ENCODE measurements around the gene SPRY2.
A peak's percentile ranks its signal among the peaks of the same experiment; 100 is the strongest.
"Not testable (repeated sequence)": the region's sequence is repeated elsewhere in the genome, so short reads cannot be mapped to it uniquely, and the experiment has no call there.

Gene SPRY2

DNA sequence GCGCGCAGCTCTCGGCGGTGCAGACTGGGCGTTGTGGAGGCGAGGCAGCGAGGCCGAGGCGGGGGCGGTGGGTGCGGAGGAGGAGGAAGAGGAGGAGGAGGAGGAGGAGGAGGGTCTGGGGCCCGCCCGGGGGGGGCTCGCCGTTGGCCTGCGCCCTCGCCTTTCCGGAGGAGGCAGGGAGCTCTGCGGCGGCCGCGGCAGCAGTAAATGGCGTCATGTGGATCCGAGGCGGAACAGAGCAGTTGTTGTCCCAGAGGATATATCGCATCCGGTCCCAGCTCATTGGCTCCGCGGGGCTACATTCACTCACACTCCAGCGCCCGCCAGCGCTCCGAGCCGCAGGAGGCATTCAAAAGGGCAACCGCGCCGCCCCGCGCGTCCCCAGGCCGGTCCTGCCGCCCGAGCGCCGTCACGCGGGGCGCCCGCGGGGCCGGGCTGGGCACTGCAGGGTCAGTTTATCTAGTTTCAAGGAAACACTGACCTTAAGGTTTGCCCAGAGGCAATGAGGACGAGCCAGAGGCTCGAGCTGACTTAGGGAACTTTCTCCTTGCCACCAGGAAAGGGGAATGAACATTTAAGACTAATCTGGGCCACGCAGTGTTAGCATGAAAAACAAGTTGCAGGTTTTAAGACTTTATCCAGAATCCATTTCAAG is at the start of gene SPRY2:
Gene SPRY2, minus strand, starts transcription at position 26 of the 655 bp plus-strand sequence. CDS start 3,421 bp downstream, outside the sequence.
- peak; percentile 40 for DNase-seq

DNA sequence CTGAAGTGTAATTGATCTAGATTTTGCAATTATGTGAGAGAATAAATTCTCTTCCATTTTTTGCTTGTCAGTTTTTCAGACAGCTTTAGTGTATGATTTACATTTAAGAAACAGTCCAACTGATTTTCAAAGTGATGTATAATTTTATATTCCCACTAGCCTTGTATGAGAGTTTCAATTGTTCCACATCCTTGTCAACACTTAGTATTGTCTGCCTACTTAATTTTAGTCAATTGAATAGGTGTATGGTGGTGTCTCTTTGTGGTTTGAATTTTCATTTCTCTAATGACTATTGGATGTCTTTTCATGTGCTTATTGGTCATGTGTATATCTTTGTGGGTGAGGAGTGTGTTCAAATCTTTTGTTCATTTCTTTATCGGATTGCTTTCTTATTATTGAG is 49.4 kb upstream of the SPRY2 start:
- DNase-seq: no peak

- DNase-seq: no peak
Observed at GRCh38 chr13:80389073-80390038, 48.4 kb upstream of the SPRY2 start.

DNA sequence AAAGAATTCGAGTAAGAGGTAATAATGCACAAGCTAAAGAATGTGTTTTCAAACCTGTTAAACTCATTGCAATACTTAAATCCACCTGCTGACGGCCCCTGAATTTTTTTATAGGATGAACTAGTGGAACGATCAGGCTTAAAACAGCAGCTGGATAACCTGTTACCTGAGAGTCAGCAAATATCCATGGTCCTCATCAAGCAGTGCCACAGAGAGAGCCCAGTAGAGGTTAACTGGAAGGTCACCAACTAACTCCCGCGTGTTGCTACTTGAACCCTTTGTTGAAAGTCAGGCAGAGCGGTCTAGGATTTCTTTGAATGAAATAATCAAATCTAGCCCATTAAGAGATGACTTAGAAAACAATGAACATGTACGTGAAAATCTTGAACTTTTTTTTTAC is 47.6 kb upstream of the SPRY2 start:
- no peak for DNase-seq

DNA sequence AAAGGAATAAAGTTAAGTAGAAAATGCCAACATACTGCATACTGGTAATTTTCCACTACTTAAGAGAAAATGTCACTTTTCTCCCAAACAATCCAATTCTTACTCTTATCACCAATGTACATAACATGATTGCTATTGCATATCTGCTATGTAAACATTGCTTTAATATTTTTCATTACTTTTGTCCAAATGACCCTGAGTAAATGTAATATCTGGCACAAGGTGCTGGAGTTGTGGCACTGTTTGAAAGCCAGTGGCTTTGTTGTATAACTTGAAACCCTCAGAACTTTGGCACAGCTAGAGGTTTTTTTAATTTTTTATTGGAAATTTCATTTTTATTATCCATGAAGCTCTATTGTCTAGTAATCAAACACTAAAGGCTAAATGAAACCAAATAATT is 45.7 kb upstream of the SPRY2 start:
- no peak for DNase-seq

GRCh38 chr13:80386002-80386401 is 45.1 kb upstream of the SPRY2 start:
- DNase-seq: no peak

DNA sequence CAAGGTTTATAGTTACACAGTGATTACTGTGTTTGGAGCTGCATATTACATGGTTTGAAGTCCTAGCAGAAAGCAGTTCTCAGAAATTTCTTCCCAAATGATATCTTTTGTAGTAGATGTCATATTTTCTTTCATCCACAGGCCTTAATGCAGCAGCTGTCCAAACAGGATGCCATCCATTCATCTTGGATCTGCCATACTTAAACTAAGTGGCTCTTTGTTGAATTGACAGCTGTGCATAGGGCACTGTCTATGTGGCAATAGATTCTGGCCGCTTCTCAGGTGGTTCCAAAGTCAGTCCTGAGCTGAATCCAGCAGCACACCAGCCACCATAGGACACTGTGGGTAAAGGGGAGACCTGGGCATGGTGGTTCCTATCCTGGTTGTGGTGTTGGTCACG is 41.6 kb upstream of the SPRY2 start:
- no peak for DNase-seq

- no peak for DNase-seq
Observed at GRCh38 chr13:80379245-80379644, 38.3 kb upstream of the SPRY2 start.

GRCh38 chr13:80376554-80376953 is 35.6 kb upstream of the SPRY2 start:
- DNase-seq: no peak

GRCh38 chr13:80374901-80375300 is 34.0 kb upstream of the SPRY2 start:
- no peak for DNase-seq

DNA sequence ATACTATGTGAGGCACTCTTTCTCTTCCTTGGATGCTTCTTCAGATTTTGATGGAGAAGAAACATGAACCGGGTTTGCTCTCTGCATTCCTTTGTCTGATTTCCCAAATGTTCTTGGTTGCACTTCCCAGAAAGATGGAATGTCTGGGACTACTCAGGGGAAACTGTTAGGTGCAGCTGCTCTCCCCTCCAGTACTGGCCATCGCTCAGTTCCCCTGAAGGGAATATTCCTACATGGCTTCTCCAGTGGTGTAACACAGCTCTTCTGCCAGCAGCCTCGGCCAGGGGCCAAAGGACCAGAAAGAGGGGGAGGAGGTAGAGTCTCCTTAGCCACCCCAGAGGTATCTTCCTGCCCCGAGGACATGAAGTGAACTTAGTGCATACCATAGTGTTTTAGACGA is 33.5 kb upstream of the SPRY2 start:
- no peak for DNase-seq

- no peak for DNase-seq
Observed at GRCh38 chr13:80371840-80372509, 31.0 kb upstream of the SPRY2 start.

DNA sequence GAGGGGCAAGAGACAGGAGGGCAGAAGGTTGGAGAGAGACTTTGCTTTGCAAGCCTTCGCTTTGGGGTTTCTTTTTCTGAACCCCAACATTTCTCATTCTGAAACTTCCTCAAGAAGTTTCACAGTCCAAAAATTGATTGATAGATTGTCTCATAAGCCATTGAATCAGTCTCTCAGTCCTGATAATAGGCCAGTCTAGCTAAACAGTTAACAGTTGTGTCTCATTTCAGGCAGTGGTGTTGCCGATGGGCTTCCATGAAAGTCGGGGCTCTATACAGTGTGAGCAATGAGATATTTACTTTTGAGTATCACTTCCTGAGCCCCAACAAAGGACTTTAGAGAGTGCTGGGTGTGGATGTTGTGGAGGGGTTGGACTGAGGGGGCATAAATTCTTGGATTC is 26.5 kb upstream of the SPRY2 start:
- DNase-seq: no peak

DNA sequence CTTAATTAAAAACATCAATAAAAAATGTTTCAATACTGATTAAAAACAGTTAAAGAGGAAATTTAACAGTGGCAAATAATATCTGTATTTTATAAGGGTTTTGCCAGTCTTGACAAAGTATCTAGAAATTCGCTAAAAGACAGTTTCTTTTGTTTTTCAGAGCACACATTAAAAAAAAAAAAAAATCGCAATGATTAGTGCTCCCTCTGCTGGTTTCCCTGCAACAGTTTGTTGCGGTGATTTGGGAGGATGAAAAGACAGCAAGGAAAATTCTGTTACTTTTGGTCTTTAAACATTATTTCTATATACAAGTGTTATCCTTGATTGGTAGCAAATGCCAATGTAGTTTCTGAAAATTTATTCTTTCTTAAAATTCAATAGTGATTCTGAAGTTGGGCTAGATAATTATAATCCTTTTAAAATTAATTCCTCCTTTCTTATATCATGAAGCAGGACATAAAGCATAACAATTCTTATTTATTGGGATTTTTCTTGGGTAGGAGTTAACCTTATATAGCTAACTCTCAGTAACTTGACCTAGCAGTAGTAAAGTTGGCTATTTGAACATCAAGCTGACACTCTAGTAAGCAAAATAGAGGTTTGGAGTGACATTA is 23.1 kb upstream of the SPRY2 start:
- no peak for DNase-seq

DNA sequence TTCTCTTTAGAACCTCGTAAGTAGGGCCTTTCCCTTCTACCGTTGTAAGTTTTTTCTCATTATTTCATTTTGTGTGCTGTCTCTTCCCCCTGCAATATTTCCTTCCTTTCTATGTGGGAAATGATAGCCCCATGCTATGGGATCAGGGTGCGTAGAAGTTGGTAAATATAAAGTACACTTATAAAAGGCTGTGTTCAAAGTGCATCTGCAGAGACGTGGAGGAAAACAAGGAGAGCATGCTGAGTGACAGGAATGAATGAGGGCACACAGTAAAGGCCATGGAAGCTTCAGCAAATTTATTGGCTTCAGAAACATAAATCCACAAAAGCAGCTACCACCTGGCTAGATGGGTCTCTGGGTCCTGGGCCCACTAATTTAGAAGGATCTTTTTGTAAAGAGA is 21.6 kb upstream of the SPRY2 start:
- DNase-seq: no peak

GRCh38 chr13:80361883-80362327 is 21.0 kb upstream of the SPRY2 start:
- no peak for DNase-seq

GRCh38 chr13:80361298-80361697 is 20.4 kb upstream of the SPRY2 start:
- no peak for DNase-seq

DNA sequence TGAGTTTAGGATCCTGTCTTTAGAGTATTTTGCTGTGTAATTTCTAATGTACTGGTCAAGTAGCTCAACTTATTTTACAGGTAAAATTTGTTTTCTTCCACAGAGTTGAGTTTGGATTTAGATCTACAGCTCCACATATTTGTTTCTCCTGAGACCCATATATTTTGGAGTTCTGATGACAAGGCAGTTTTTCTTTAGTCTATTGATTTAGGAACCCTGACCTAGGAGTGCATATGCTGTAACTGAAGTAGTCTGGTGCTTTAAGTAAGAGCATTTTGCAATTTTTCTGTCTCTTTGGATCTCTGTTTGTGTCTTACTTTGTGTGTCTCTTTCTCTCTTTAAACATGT is 19.5 kb upstream of the SPRY2 start:
- DNase-seq: no peak

DNA sequence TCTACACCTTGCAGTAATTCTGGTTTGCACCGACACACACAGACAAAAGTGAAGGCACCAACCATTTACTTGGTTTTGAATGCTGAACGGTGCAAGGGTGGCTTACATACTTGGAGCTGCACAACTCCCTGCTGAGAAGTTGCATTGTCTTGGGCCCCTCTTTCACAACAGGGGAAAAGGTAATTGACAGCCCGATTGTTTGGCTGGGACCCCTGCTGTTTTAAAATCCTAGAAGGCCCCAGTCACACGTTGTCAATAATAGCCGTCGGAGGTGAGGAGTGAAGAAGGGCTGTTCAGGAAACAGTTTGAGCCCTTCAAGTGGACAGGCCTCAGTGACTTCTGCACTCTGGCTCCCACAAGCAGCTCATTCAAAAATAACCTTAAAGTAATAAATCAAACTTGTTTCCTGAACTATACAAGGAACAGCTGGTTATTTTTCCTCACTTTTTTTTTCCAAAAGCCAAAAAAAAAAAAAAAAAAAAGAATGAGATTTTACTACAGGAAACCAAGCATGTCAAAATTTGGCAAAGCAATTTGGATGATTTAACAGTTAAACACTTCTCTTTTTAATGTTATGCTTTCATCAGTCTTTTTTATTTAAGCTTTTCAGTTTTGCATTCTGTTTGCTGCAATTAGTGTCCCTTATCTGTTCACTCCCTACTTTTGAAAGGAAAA is 19.0 kb upstream of the SPRY2 start:
- DNase-seq: no peak

- no peak for DNase-seq
Observed at GRCh38 chr13:80359414-80359777, 18.5 kb upstream of the SPRY2 start.

DNA sequence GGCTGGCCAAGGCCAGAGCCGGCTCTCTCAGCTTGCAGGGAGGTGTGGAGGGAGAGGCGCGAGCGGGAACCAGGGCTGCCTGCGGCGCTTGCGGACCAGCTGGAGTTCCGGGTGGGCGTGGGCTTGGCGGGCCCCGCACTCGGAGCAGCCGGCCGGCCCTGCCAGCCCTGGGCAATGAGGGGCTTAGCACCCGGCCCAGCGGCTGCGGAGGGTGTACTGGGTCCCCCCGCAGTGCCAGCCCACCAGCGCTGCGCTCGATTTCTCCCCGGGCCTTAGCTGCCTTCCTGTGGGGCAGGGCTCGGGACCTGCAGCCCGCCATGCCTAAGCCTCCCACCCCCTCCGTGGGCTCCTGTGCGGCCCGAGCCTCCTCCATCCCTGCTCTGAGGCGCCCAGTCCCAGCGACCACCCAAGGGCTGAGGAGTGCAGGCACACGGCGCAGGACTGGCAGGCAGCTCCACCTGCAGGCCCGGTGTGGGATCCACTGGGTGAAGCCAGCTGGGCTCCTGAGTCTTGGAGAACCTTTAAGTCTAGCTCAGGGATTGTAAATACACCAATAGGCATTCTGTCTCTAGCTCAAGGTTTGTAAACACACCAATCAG is 14.7 kb upstream of the SPRY2 start:
- DNase-seq: not testable (repeated sequence)

DNA sequence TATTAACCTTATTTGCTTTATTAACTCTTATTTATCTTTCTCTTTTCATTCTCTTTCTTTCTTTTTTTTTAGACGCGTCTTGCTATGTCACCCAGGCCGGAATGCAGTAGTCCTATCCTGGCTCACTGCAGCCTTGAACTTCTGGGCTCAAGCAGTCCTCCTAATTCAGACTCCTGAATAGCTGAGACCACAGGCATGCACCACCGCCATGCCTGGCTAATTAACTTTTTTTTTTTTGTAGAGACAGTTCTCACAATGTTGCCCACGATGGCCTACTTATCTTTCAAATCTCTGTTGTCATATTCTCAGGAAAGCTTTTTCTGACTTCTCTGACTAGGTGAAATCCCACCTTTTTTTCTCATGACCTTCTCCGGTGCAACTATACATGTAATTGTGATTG is 7.8 kb upstream of the SPRY2 start:
- DNase-seq: no peak

All from activated CD4-positive, alpha-beta T cell treated with anti-CD3 and anti-CD28 coated beads, Interleukin-10, Interleukin-2, amounts not matched to agents 100 ng/mL and 50 ng/mL, durations not matched to agents 16 hours and 8 hours (primary cell).